ENCODE measurements around the gene BTBD9.

Gene BTBD9

DNA sequence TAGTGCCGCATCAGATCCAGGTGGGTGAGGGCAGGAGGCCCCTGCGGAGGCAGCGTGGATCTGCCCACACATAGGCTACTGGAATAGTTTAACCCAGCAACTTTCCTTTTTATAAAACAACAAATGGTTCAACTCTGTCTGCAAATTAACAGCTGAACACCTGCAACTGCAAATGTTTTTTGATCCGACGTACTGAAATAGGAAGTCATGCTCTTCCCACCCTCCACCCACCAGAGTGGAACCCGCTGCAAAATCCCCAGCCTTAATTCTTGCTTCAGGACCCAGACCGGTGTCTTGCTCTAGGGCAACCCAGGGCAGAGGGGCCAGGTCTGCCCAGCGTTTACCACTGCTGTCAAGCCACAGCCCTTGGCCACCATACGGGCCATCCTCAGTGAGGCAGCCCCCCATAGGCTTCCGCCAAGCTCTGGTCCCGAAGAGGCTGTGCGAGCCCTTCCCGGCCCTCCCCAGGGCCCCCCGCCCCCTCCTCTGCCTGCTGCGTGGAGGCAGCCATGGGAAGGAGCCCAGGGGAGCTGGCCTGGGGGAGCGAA, 485.9 kb downstream of the BTBD9 start:
- no peak for DNase-seq (ENCODE audit: extremely low read depth in 1 of 2, low read depth in 1 of 2)

DNA sequence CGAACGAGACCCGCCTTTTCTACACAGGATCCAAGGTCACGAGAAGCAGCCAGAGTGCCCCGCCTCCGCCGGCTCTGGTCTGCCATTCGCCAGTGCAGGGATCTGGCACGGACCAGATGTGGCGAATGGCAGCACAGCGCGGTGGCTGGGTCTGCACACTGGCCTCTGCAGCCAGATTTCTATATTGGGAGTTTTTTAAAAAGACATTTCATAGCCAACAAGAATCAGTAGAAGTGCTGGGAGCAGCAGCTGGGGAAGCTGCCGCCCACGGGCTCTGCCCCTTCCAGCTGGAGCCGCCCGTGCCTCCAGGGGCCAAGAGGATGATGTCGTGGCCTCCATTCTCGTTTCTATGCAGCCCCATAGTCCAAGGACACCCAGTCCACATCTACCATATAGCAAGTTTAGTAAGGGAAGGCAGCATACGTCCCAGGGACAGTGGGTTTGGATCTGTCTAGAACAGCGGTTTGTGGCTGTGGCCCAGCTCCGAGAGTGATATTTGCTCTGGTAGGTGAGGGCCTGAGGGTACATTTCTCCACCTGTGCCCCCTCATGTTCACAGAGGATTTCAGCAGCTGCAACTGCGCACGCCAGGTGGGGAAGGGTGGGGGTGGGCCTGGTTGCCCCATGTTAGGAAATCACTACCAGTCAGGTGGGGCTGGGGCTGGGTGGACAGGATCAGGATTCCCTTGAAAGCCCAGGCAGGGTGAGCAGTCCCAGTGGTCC, 486.5 kb downstream of the BTBD9 start:
- no peak for DNase-seq (ENCODE audit: extremely low read depth in 1 of 2, low read depth in 1 of 2)

DNA sequence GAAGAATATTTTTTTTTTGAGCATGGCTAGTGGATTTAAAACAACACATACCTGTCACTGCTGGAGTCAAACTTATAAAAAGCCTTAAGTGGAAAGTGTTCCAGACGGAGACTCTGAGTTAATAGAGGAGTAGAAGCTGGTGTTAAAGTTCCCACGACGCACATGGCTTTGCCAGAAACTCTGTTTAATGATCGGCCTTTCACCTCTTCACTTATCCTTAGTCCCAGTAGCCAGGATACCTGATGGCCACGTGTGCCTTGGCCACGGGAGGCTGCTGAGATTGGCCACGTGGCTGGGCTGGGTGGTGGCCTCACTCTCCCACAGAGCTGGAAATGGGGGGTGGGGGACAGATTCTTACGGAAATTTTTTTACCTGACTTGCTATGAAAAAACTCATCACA, 487.1 kb downstream of the BTBD9 start:
- no peak for DNase-seq (ENCODE audit: extremely low read depth in 1 of 2, low read depth in 1 of 2)

DNA sequence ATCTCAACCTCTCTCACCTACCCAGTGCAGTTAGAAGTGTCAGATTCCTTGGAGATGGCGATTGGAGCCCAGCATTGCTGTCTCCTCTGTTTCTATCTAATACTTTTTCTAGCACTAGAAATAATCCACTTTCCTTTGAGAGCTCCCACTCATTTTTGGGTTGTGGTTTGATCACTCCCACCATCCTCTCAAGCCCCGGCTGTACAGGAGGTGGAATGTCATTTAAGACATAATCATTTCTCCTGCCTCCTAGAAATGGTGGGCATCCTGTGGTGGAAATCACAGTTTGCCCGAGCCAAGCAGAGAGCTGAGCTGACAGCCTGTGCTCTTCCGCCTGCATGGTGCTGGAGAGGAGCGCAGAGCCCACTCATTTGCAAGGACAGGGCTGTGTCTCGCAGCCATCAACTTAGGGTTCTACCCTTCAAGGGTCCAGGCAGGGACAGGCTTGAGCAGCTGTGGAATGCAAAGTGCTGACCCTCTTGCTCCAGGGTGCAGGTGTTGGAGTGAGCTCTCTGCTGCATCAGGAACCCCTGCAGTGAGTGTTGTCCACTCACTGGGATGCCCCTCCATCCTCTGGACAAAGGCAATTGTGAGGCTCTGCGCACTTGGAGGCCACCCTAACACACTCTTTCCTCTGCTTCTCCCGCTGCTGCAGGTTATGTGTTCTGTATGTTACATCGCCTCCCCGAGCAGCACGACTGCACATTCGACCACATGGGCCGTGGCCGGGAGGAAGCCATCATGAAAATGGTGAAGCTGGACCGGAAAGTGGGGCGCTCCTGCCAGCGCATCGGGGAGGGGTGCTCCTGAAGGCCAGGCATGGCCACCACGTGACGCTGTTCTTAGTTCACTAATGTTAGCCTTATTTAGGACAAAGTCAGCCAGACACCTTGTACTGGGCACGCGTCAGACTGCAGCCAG, 487.9 kb downstream of the BTBD9 start:
- DNase-seq (ENCODE audit: extremely low read depth in 1 of 2, low read depth in 1 of 2), result no peak

DNA sequence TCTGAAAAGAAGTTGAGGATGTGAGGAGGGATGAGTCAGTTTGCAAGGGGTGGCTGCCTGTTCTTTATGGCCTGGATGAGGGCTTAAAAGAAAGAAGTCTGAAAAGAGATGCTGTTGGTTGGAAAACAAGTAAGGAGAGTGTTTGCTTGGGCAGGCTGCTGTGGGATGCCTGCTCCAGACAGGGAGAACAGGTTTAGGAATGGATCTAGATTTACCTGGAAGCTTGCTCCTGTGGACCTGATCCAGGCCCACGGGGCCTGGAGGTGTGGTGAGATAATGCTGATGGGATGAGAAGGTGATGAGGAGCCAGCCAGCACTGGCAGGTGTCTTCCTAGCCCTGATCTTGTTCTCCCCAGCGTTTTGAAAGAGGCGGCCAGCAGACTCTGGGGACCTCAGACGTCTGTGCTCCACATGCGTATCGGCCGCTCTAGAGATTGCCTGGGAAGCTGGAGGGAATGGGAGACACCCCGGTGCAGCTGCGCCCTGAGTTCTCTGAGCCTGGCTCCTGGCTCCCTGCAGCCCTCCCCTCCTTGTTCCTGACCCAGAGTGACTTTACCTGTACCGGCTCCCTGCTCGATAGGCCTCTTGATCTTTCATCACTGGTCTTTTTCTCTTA, 488.9 kb downstream of the BTBD9 start:
- no peak for DNase-seq (ENCODE audit: extremely low read depth in 1 of 2, low read depth in 1 of 2)

DNA sequence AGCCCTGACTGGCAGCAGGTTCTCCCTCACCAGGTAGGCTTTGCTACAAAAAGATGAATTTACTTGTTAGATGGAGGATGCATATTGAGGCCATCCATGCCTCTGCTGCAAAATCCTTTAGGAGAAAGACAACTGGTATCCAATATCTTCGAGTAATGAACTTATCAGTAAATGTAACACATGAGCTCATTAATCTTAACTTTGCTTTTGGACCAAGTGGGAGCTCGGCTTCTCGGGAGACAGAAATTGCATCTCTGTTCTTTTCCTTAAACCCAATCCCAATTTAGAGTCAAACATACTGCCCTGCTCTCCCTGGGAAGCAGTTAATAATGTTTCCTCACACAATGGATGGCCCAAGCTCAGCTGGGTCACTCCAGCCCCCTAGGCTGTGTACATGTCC, 489.7 kb downstream of the BTBD9 start:
- no peak for DNase-seq (ENCODE audit: extremely low read depth in 1 of 2, low read depth in 1 of 2)

DNA sequence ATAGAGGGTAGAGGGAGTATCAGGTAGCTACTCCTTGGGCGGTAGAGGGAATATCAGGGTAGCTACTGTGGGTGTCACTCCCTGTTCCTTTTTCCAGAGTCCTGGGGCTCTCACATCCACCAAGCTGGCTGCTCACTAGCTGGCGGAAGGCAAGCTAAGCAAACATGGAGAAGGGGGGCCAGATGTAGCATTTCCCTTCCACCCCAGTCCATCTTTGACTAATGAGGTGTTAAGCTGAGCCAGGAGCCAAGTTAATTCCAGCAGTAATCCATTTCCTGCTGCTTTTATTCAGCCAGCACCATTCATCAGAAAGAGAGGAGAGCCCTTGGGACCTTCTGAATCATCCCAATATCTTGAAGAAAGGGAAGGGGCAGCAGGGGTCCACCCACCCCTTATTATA, 490.2 kb downstream of the BTBD9 start:
- no peak for DNase-seq (ENCODE audit: extremely low read depth in 1 of 2, low read depth in 1 of 2)

DNA sequence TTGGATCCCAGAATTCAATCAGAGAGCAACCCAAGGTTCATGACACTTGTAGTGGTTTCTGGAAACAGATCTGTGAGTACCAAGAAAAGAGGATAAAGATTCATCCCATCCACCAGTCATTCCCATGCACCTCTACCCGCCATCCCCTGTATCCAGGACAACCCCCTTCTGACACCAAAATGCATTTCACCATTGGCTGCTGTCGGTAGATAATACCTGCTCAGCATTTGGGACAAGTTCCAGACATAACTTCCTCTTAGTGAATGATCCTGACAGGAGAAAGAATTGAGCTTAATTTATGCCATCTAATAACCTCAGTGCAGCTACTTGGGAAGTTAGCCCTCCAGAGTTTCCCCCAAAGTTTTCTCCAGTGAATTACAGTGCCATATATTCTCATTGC, 491.1 kb downstream of the BTBD9 start:
- DNase-seq (ENCODE audit: extremely low read depth in 1 of 2, low read depth in 1 of 2), result no peak

DNA sequence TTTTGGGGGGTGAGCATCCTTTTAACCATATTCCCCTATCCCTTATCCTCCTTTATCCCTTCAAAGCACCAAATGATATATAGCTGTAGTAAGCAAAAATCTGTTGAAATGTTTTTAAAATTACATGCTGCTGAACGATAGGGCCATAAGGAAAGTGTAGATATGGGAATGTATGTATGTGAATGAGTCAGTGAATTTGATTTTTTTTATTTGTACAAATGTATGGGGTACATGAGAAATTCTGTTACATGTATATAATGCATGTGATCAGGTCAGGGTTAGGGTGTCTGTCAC, 493.0 kb downstream of the BTBD9 start:
- DNase-seq (ENCODE audit: extremely low read depth in 1 of 2, low read depth in 1 of 2), result no peak

DNA sequence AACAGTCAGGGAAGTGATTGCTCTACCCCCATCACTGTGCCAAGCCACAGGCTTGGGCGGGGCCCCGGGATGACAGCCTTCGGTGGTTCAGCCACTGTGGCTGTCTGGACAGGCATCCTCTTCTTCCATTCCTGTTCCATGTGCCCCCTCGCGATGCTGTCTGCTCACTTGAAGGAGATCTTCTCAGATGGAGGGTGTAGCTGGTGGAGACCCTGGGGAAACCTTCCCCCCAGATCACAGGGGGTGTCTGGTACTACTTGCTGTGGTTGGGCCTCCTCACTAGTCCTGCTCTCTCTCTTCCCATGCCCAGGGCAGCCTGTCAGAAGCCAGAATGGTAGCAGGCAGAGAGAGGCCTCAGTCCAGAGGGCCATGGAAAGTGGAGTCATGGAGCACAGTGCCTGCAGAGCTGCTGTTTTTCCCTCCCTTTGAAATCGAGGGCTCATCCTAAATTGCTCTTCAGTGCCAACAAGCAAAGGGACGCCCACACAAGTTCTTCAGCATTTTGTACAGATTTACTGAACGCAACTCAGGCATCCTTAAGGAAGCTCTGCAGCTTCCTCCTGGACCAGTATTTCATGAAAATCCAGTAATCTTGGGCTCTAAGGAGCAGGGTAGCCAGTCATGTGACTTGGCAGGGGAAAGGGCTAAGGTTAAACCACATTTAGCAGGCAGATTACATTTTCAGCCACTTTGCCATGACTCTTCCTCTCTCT, 493.6 kb downstream of the BTBD9 start:
- no peak for DNase-seq (ENCODE audit: extremely low read depth in 1 of 2, low read depth in 1 of 2)

DNA sequence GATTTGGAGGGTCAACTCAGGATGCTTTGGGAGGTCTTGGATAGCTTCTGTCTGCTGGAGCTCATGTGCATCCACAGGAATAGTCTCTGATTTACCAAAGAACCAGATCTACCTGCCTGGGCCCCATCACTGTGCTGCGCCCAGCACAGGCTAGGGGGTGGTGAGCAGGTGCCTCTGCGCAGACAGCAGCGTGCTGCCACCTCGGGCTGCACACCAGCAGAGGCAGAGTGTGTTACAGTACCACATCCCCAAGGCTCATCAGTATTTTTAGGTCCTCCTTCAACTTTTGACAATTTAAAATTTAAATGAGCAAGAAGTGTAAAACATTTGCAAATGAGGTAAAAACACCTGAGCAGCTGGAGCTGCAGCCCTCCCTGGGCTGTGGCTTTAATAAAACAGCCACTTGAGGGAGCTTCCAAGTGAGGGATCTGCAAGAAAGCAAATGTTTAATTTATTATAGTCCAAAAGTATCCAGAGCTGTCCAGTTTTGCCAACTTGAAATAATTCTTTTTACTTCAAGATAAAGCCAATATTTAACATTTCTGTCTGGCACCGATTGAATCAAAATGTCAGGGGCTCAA, 495.3 kb downstream of the BTBD9 start:
- DNase-seq (ENCODE audit: extremely low read depth in 1 of 2, low read depth in 1 of 2), result no peak

DNA sequence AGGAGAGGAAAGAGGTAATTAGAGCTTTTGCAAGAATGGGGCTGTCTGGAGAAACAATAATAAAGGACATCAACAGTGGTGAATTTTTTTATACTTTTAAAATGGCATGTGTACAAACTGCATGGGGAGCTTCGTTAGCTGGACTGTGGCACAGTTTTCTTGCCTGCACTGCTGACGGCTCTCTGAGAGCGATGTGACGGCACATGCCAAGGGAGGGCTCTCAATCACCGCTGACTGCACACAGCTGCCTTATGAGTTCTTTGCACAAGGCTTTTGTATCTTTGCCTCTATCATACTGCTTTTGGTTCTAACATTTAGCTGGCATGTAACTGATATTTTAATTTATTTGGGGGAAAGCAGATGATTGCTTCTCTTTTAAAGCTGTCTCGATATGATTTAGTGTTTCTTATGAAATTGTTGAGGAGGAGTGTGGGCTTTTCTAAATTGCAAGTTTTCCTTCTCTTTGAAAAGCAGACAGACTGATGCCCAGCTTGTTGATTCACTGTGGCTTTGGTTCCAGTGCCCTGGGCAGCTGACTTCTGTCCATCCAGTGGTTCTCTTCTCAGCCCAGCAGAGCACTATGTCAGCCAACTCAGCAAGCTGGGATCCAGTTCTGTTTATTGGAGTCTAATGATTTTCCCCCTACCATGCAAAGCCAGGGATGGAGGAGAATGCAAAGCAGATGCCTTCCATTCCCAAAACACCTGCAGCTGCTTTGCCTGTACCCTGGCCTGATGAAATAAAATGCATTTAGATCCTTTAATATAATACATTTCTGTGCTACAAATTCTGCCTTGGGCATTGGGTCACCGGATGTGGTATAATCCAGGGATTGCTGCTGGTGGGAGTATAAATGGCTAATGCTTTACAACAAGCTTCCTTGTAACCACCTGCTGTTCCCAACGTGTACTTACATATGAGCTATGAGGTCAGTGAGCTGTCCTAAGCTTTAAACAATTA, 496.3 kb downstream of the BTBD9 start:
- DNase-seq (ENCODE audit: extremely low read depth in 1 of 2, low read depth in 1 of 2), result no peak

DNA sequence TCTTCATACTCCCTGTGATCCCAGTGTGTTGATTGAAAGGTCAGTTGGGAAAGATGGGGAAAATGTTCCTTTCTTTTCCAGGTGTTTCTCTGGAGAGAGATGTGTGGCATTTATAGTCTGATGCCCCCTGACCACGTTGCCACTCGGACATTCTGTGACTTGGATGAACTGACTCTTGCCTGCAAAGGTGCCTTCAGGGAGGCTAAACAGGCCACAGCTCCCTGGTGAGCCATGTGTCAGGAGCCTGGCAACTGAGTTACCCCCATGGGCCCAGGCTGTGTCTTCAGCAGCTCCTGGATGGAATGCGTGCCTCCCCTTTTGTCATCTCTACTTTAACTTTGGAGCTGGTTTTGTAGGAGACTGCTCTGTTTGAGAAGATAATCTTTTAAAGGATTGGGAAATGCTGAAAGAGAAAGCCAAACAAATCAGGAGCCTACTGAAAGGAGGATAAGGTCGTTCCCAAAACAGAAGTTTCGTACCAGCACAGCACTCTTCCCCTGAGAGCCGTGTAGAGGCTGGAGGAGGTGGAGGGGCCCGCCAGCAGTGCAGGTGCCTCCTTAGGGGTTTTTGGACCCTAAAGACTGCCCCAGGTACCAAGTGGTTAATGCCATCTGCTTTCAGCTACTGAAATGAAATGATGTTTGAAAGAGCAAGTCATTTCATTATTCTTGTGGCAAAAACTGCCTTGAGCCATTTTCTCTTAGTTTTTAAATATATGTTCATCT, 497.4 kb downstream of the BTBD9 start:
- no peak for DNase-seq (ENCODE audit: extremely low read depth in 1 of 2, low read depth in 1 of 2)

DNA sequence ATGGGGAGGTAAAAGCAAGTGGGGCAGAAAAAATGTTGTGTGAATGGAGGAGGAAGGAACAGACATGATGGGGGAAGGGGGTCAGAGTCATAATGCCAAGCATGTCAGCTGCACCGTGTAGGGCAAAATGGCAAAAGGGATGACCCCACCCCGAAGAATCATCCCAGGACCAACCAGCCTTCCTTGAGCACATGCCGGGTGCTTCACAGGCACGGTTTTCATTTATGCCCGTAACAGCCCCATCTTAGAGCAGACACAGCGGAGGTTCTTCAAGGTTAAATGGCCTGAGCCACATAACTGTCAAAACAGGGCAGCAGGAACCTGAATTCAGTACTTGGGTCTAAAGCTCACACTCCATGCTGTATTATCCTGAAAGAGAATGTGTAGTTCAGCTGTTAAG, 498.0 kb downstream of the BTBD9 start:
- DNase-seq (ENCODE audit: extremely low read depth in 1 of 2, low read depth in 1 of 2), result no peak

DNA sequence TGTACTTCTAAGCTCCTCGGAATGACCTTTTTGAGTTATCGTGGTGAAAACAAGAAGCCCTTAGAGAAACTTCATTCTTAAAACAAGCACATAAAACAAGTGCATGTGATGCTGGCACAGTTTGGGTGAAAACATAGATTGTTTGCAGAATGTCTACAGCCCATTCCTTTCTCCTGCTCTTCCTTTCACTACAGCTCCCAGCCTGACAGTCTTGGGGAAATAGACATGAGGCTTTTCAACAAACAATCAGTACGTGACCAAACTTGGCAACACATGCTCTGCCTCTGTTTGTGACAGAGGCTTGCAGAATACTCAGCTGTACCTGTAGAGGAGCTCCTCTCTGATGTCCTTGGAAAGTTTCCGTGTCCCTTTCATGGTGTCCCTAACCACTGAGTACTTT, 498.6 kb downstream of the BTBD9 start:
- DNase-seq (ENCODE audit: extremely low read depth in 1 of 2, low read depth in 1 of 2), result no peak

DNA sequence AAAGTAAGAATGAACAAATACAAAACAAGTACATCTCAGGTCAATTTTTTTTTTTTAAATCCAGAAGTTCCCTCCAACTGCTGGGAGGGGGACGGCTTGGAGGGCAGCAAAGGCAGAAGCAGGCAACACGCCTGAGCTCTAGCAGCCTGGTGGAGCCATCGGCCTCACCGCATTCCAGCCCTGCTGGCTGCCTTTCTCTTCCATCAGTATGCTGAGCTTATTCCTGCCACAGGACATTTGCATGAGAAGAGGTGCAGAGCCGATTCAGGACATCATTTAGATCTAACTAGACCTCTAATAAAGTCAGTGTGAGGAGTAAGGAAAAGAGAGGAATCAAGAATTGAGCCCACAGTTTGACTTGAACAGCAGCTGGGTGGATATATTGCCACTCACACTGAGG, 501.4 kb downstream of the BTBD9 start:
- no peak for DNase-seq (ENCODE audit: extremely low read depth in 1 of 2, low read depth in 1 of 2)

DNA sequence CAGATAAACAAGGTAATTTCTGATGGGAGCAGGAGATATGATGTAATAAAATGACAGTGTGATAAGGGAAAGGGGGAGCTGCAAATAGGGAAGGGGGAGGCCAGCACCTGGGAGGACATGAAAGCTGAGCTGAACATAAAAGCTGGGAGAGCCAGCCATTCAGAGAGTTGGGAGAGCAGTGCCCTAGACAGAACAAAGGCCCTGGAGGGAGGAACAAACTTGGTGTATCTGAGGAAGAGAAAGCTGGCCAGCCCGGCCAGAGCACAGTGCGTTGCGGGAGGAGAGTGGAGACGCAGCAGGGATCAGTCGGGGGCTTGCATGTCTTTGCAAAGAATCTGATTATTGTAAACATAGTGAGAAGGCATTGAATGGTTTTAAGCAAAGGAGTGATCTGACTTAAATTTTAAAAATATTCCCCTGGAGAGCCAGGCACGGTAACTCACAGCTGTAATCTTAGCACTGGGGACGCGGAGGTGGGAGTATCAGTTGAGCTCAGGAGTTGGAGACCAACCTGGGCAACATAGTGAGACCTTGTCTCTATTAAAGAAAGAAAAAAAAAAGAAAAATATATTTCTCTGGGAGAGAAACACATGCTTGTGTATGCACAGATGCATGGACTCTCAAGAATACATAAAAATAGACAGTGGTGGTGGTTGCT, 502.0 kb downstream of the BTBD9 start:
- no peak for DNase-seq (ENCODE audit: extremely low read depth in 1 of 2, low read depth in 1 of 2)

DNA sequence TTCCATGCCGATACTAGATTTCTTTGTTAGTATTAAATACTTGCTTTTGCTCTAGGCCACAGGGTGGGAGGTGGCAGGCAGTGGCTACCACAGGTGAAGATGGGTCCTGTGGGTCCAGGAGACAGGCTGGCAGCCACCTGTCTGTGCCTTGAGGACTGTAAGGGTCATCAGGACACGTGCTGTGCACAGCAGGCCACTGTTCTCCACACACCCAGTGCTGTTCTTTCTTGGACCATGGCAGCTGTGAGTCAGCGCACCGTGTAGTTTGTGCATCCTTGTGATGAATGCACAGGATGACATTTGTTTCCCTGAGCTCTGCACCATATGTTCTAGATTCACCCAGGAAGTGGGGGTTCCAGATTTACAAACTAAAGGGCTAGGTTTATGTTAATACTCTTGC, 503.2 kb downstream of the BTBD9 start:
- no peak for DNase-seq (ENCODE audit: extremely low read depth in 1 of 2, low read depth in 1 of 2)

DNA sequence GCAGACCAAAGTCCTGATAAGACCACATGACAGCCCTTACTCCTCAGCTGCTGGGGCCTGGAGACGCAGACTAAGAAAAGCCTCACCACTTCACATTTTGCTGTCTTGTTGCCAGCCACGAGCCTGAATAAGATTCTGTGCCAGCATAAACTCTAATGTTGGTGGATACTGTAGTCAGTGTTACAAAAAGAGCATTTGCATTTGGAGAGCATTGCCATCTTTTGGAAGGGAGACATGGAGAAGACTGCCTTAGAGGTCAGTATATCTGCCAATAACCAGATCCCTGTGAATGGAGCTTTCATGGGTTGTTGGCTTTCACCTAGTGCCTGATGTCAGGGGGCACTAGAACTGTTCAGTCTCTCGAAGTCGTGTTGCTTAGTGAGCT, 505.0 kb downstream of the BTBD9 start:
- no peak for DNase-seq (ENCODE audit: extremely low read depth in 1 of 2, low read depth in 1 of 2)

Data from activated CD8-positive, alpha-beta memory T cell treated with anti-CD3 and anti-CD28 coated beads for 1 hour (primary cell).